Loucy (cell line): ENCODE results near the gene C7orf33.

Source experiments
- CTCF ChIP-seq: fragments of 200-600 bp; sonication (generic); conservative IDR thresholded peaks from 2 replicates; pipeline ENCODE4 v1.5.1; 2014; ENCODE audit warnings: mild to moderate bottlenecking, antibody characterized with exemption, low read length
- EZH2phosphoT487 ChIP-seq: fragments of 200-600 bp; IDR thresholded peaks from 2 replicates; pipeline ENCODE4 v1.6.1; 2018; ENCODE audit warnings: antibody characterized with exemption, mild to moderate bottlenecking, moderate library complexity, borderline replicate concordance

- TF ChIP-seq CTCF (no peak), EZH2phosphoT487 (no peak)
These were observed 67.4 kb downstream of the C7orf33 start for GRCh38 chr7:148657929-148658328.
